Smooth muscle cell of the pulmonary artery (primary cell): ENCODE measurements around the gene CTBP2. TPM values are rescaled to one million over a fixed set of nuclear protein-coding genes. Genes with fewer than 3 reads are reported as not detected.

Experiments
- total RNA-seq: library from RNA; depleted of rRNA; stranded (reverse); fragments of >200 nt; gene quantifications from 2 replicates; pipeline ENCODE4 v1.2.3, GENCODE V29; 2014

Gene CTBP2
- total RNA-seq: 87.4 and 93.8 TPM in 2 replicates

GRCh38 chr10:125159932-125160855 lies at the start of gene CTBP2:
CTBP2 (minus strand) TSS chr10:125160563.

DNA sequence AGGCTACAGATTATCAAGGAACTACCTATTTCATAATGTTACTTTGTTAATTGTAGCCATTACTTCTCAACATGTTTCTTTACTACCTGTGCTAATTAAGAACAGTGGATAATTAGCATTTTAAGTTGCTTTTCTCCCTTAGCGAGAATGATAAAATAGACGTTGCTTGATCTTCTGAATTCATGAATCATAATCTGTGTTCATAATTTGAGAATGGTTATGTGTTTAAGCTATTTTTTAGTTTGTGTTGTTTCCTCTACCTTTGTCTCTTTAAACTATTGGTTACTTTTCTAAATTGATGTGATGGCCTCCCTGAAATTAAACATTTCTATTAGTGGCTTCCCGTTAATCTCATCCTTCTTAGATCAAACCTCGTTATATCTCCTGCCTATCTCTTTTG lies 218.5 kb downstream of the CTBP2 start, which contains the start of gene ZRANB1:
Gene ZRANB1, plus strand, starts transcription at position 301 of the 400 bp plus-strand sequence. CDS start 371 bp downstream, outside the sequence.

Other genes with a start within 250 kb of the CTBP2 start
- gene ZRANB1, start 218.4 kb downstream of the CTBP2 start, total RNA-seq: 23.0 and 25.1 TPM in 2 replicates